Bronchial epithelial cell (primary cell): ENCODE data around the gene GRPR. TPM values are rescaled to one million over a fixed set of nuclear protein-coding genes. Genes with fewer than 3 reads are reported as not detected.
A peak's percentile ranks its signal among the peaks of the same experiment; 100 is the strongest.
"Not testable (repeated sequence)": the region's sequence is repeated elsewhere in the genome, so short reads cannot be mapped to it uniquely, and the experiment has no call there.

Experiments
- DNase-seq: peaks from one replicate; pipeline ENCODE4 v3.0.0-alpha.2; 2010; ENCODE audit warnings: low read depth
- FAIRE-seq: peaks from 2 replicates; lab custom pipeline; 2011; peaks lifted over from hg19 to GRCh38; lab: Jason Lieb, UNC
- H3K27me3 ChIP-seq: 2 replicates; pipeline ENCODE4 v1.5.1; 2011; ENCODE audit warnings: low read length; ENCODE audit not compliant: control insufficient read depth, insufficient read depth
- H3K36me3 ChIP-seq: 2 replicates; pipeline ENCODE4 v1.5.1; 2011; ENCODE audit warnings: low read length; ENCODE audit not compliant: control insufficient read depth, insufficient read depth
- H3K4me3 ChIP-seq: 2 replicates; pipeline ENCODE4 v1.5.1; 2011; ENCODE audit warnings: mild to moderate bottlenecking, low read depth, low read length, control low read depth
- CTCF ChIP-seq: IDR thresholded peaks from 2 replicates; pipeline ENCODE4 v1.5.1; 2011; ENCODE audit warnings: mild to moderate bottlenecking, moderate library complexity, low read length, control low read depth, inconsistent platforms; ENCODE audit not compliant: insufficient read depth, severe bottlenecking
- total RNA-seq: library from RNA; depleted of rRNA; stranded (reverse); fragments of >200 nt; gene quantifications from 2 replicates; pipeline ENCODE4 v1.2.1, GENCODE V29; 2014

Gene GRPR
- total RNA-seq, 1 donor from 2014 or later: not detected

GRCh38 chrX:16155581-16156096, 32.3 kb downstream of the GRPR start:
- no peak for FAIRE-seq
- Histone ChIP-seq H3K27me3 (no peaks in the 10 kb centered on the region), H3K36me3 (no peaks in the 10 kb centered on the region), H3K4me3 (no peak overlapping the region)
- no peak for DNase-seq
- no peak for TF ChIP-seq CTCF

GRCh38 chrX:16156692-16157331, 33.4 kb downstream of the GRPR start:
- no peak overlapping the region for H3K4me3 ChIP-seq
- no peak for TF ChIP-seq CTCF
- FAIRE-seq: no peak
- DNase-seq: no peak
- H3K36me3 ChIP-seq: no peaks in the 10 kb centered on the region
- H3K27me3 ChIP-seq: no peaks in the 10 kb centered on the region

- no peak for TF ChIP-seq CTCF
- Histone ChIP-seq H3K27me3 (no peaks in the 10 kb centered on the region), H3K4me3 (no peak overlapping the region), H3K36me3 (no peaks in the 10 kb centered on the region)
- no peak for FAIRE-seq
- DNase-seq: peak; percentile 89
These were observed 37.4 kb downstream of the GRPR start for GRCh38 chrX:16160729-16161128.

GRCh38 chrX:16161173-16161572, 37.8 kb downstream of the GRPR start:
- not testable (repeated sequence) for FAIRE-seq, DNase-seq, H3K4me3 ChIP-seq, H3K36me3 ChIP-seq, H3K27me3 ChIP-seq

GRCh38 chrX:16162391-16162790, 39.0 kb downstream of the GRPR start:
- FAIRE-seq (no peak), DNase-seq (no peak)
- no peak overlapping the region for H3K4me3 ChIP-seq
- TF ChIP-seq CTCF: no peak
- no peaks in the 10 kb centered on the region for H3K36me3 ChIP-seq
- H3K27me3 ChIP-seq: no peaks in the 10 kb centered on the region

GRCh38 chrX:16164748-16165147, 41.4 kb downstream of the GRPR start:
- FAIRE-seq (no peak), DNase-seq (no peak)
- Histone ChIP-seq H3K36me3 (no peaks in the 10 kb centered on the region), H3K27me3 (no peaks in the 10 kb centered on the region), H3K4me3 (no peak overlapping the region)
- no peak for TF ChIP-seq CTCF
